HG03558 (cell line): ENCODE data around the gene MARCKSL1.
"Not testable (repeated sequence)": the region's sequence is repeated elsewhere in the genome, so short reads cannot be mapped to it uniquely, and the experiment has no call there.

Source experiments
- ATAC-seq: cut with Tn5 transposase; IDR thresholded peaks from one replicate; pipeline ENCODE4 v1.9.1; 2021; ENCODE audit warnings: moderate number of reproducible peaks; ENCODE audit not compliant: unreplicated experiment; ENCODE audit errors: extremely low read depth

The MARCKSL1 gene

GRCh38 chr1:32335790-32336590 lies at the start of gene MARCKSL1:
MARCKSL1 (minus strand) TSS chr1:32336233; CDS start chr1:32336033, 200 bp downstream.
- no peak for ATAC-seq

- ATAC-seq: no peak
These were observed 44.0 kb upstream of the MARCKSL1 start for GRCh38 chr1:32380057-32380456.

- ATAC-seq: no peak
These were observed 41.6 kb upstream of the MARCKSL1 start for GRCh38 chr1:32377541-32378220.

GRCh38 chr1:32376199-32376598 lies 40.2 kb upstream of the MARCKSL1 start:
- no peak for ATAC-seq

- no peak for ATAC-seq
These were observed 38.1 kb upstream of the MARCKSL1 start for GRCh38 chr1:32373996-32374592.

- no peak for ATAC-seq
These were observed 36.2 kb upstream of the MARCKSL1 start for GRCh38 chr1:32372149-32372756.

GRCh38 chr1:32367912-32368635 lies 32.0 kb upstream of the MARCKSL1 start:
- ATAC-seq: no peak

GRCh38 chr1:32365445-32365844 lies 29.4 kb upstream of the MARCKSL1 start:
- ATAC-seq: no peak

GRCh38 chr1:32364836-32365235 lies 28.8 kb upstream of the MARCKSL1 start:
- ATAC-seq: no peak

GRCh38 chr1:32363713-32364112 lies 27.7 kb upstream of the MARCKSL1 start:
- ATAC-seq: no peak

GRCh38 chr1:32362474-32363313 lies 26.7 kb upstream of the MARCKSL1 start, which contains the start of the genes FAM229A and TSSK3:
FAM229A (minus strand) TSS chr1:32362485; CDS start chr1:32362091, 394 bp downstream.
TSSK3 (plus strand) TSS chr1:32362539; CDS start chr1:32362702, 163 bp downstream.
- no peak for ATAC-seq

GRCh38 chr1:32361674-32362473 lies 25.8 kb upstream of the MARCKSL1 start:
- ATAC-seq: no peak

GRCh38 chr1:32361308-32361673 lies 25.3 kb upstream of the MARCKSL1 start:
- ATAC-seq: no peak

GRCh38 chr1:32358435-32358834 lies 22.4 kb upstream of the MARCKSL1 start:
- ATAC-seq: no peak

- no peak for ATAC-seq
These were observed 21.6 kb upstream of the MARCKSL1 start for GRCh38 chr1:32357614-32358013.

- no peak for ATAC-seq
These were observed 20.4 kb upstream of the MARCKSL1 start for GRCh38 chr1:32356478-32356877.

GRCh38 chr1:32355778-32356177 lies 19.7 kb upstream of the MARCKSL1 start:
- ATAC-seq: not testable (repeated sequence)

GRCh38 chr1:32353886-32354570 lies 18.0 kb upstream of the MARCKSL1 start:
- ATAC-seq: no peak
